Measurements from ENCODE around the gene TJP1. TPM values are rescaled to one million over a fixed set of nuclear protein-coding genes. Genes with fewer than 3 reads are reported as not detected.
"Not testable (repeated sequence)": the region's sequence is repeated elsewhere in the genome, so short reads cannot be mapped to it uniquely, and the experiment has no call there.

The TJP1 gene
- total RNA-seq, 6 donors from 2014 or later: 88.0 to 168 (median 113) TPM

- DNase-seq: peak in 1 of 2 donors; percentile 13
- WGBS, 2 donors: 87 to 91% methylated on average over 4 of the region's 4 CpGs
- no peak for TF ChIP-seq CTCF (IDR thresholded peaks at IDR 0.05)
- TF ChIP-seq EP300 (IDR thresholded peaks at IDR 0.05): no peak
- TF ChIP-seq POLR2A (IDR thresholded peaks at IDR 0.05): no peak
- no peak for TF ChIP-seq POLR2AphosphoS5 (IDR thresholded peaks at IDR 0.05)
Measured at GRCh38 chr15:29677455-29677854, 144.8 kb downstream of the TJP1 start.

GRCh38 chr15:29676961-29677402, 145.3 kb downstream of the TJP1 start:
- no peaks in the 10 kb centered on the region for H3K36me3 ChIP-seq
- H3K27ac ChIP-seq: no peak overlapping the region
- no peaks in the 10 kb centered on the region for H3K27me3 ChIP-seq
- no peak for ATAC-seq (ENCODE audit: low FRiP score in 2 of 2)
- peak in 1 of 2 donors; percentile 14 for DNase-seq
- WGBS, 2 donors: 63 to 67% methylated on average over 8 of the region's 8 CpGs
- no peak for TF ChIP-seq CTCF (IDR thresholded peaks at IDR 0.05)
- TF ChIP-seq POLR2A (IDR thresholded peaks at IDR 0.05): no peak
- TF ChIP-seq POLR2AphosphoS5 (IDR thresholded peaks at IDR 0.05): no peak
- no peak for TF ChIP-seq EP300 (IDR thresholded peaks at IDR 0.05)
- peaks cover 0 to 21% (median 11%) of the 10 kb centered on the region in 4 donors for H3K4me1 ChIP-seq
- no peak overlapping the region for H3K4me3 ChIP-seq
- H3K9me3 ChIP-seq: no peaks in the 10 kb centered on the region

More at GRCh38 chr15:29677455-29677854, 144.8 kb downstream of the TJP1 start:
- ATAC-seq (ENCODE audit: low FRiP score in 2 of 2): no peak
- peaks cover 0 to 21% (median 11%) of the 10 kb centered on the region in 4 donors for H3K4me1 ChIP-seq
- H3K9me3 ChIP-seq: no peaks in the 10 kb centered on the region
- H3K4me3 ChIP-seq: no peak overlapping the region
- H3K36me3 ChIP-seq: no peaks in the 10 kb centered on the region
- no peaks in the 10 kb centered on the region for H3K27me3 ChIP-seq
- no peak overlapping the region for H3K27ac ChIP-seq

- H3K9me3 ChIP-seq; H3K27me3 ChIP-seq; ATAC-seq (ENCODE audit: low FRiP score in 2 of 2); H3K4me3 ChIP-seq; H3K27ac ChIP-seq; H3K36me3 ChIP-seq: not testable (repeated sequence)
- peaks cover 0 to 21% (median 11%) of the 10 kb centered on the region in 4 donors for H3K4me1 ChIP-seq
- peak in 1 of 2 donors; percentile 14 for DNase-seq
- WGBS, 2 donors: 88 to 89% methylated on average over 13 of the region's 13 CpGs
Measured at GRCh38 chr15:29676374-29676960, 145.8 kb downstream of the TJP1 start.

- H3K4me3 ChIP-seq: peak overlapping the region in 3 of 4 donors; percentile 52 to 63 (median 61)
- 55 to 61% methylated on average over 29 of the region's 29 CpGs for WGBS, 2 donors
- DNase-seq (peak in 1 of 2 donors; percentile 75), ATAC-seq (ENCODE audit: low FRiP score in 2 of 2) (no peak)
- H3K27me3 ChIP-seq: no peaks in the 10 kb centered on the region
- TF ChIP-seq POLR2A (IDR thresholded peaks at IDR 0.05): no peak
- no peak for TF ChIP-seq POLR2AphosphoS5 (IDR thresholded peaks at IDR 0.05)
- TF ChIP-seq CTCF (IDR thresholded peaks at IDR 0.05): no peak
- no peak for TF ChIP-seq EP300 (IDR thresholded peaks at IDR 0.05)
- H3K9me3 ChIP-seq: no peaks in the 10 kb centered on the region
- H3K4me1 ChIP-seq: peaks cover 0 to 24% (median 11%) of the 10 kb centered on the region in 4 donors
- H3K36me3 ChIP-seq: no peaks in the 10 kb centered on the region
- H3K27ac ChIP-seq: no peak overlapping the region
Measured at GRCh38 chr15:29675791-29676301, 146.4 kb downstream of the TJP1 start.

- ATAC-seq (ENCODE audit: low FRiP score in 2 of 2): peak; percentile 50 to 58
- H3K4me3 ChIP-seq: peak overlapping the region; percentile 44 to 63 (median 56)
- H3K36me3 ChIP-seq: no peaks in the 10 kb centered on the region
- TF ChIP-seq CTCF (IDR thresholded peaks at IDR 0.05) (no peak), POLR2AphosphoS5 (IDR thresholded peaks at IDR 0.05) (no peak), EP300 (IDR thresholded peaks at IDR 0.05) (no peak), POLR2A (IDR thresholded peaks at IDR 0.05) (no peak)
- WGBS, 2 donors: 6 to 14% methylated on average over 10 to 42 of the region's 74 CpGs
- peaks cover 0 to 34% (median 16%) of the 10 kb centered on the region in 4 donors for H3K4me1 ChIP-seq
- H3K27me3 ChIP-seq: no peaks in the 10 kb centered on the region
- DNase-seq: peak; percentile 75 to 92
- no peaks in the 10 kb centered on the region for H3K9me3 ChIP-seq
- H3K27ac ChIP-seq: peak overlapping the region in 1 of 4 donors; percentile 68
Measured at GRCh38 chr15:29674661-29675533, 147.4 kb downstream of the TJP1 start.

Data from upper lobe of left lung (tissue), 6 donors.